Activated CD4-positive, alpha-beta T cell treated with anti-CD3 and anti-CD28 coated beads for 24 hours (primary cell): ENCODE results near the gene RHBDL3.

Experiments used
- DNase-seq, 2 donors: peaks; one replicate each; pipeline ENCODE4 v3.0.0-alpha.2; 2020; ENCODE audit warnings: low read depth in 2 of 2

RHBDL3 gene

GRCh38 chr17:32356750-32357149 lies 91.1 kb downstream of the RHBDL3 start:
- DNase-seq: no peak

- DNase-seq: no peak
Measured at GRCh38 chr17:32357615-32358014, 92.0 kb downstream of the RHBDL3 start.

GRCh38 chr17:32361270-32361669 lies 95.6 kb downstream of the RHBDL3 start:
- no peak for DNase-seq

GRCh38 chr17:32370426-32370825 lies 104.8 kb downstream of the RHBDL3 start:
- DNase-seq: no peak
